Left lung (tissue), 10 donors: ENCODE data around the gene MED9. TPM values are rescaled to one million over a fixed set of nuclear protein-coding genes. Genes with fewer than 3 reads are reported as not detected.

Source experiments
- ATAC-seq: fragments of 200-7000 bp; cut with Tn5 transposase; one replicate; pipeline ENCODE4 v1.9.1; 2020; ENCODE audit warnings: moderate library complexity
- DNase-seq, 4 donors: peaks; one replicate each; pipeline ENCODE4 v3.0.0-alpha.2; 2013 to 2020
- H3K27ac ChIP-seq, 2 donors: fragments of 200-600 bp; sonication (generic) in 1 of 2; one replicate each; pipeline versions ENCODE4 v1.5.0 to v1.8.0; 2020 to 2021
- H3K27me3 ChIP-seq, 2 donors: fragments of 200-600 bp; sonication (generic) in 1 of 2; one replicate each; pipeline versions ENCODE4 v1.5.0 to v1.8.0; 2020 to 2021
- H3K36me3 ChIP-seq, 2 donors: fragments of 200-600 bp; sonication (generic) in 1 of 2; one replicate each; pipeline versions ENCODE4 v1.5.0 to v1.8.0; 2020 to 2021
- H3K4me1 ChIP-seq, 2 donors: fragments of 200-600 bp; one replicate each; pipeline ENCODE4 v1.8.0; 2021
- H3K4me3 ChIP-seq, 2 donors: fragments of 200-600 bp; sonication (generic) in 1 of 2; one replicate each; pipeline versions ENCODE4 v1.5.0 to v1.8.0; 2020 to 2021; ENCODE audit warnings: mild to moderate bottlenecking in 1 of 2
- H3K9me3 ChIP-seq, 2 donors: fragments of 200-600 bp; sonication (generic) in 1 of 2; one replicate each; pipeline versions ENCODE4 v1.5.0 to v1.8.0; 2020 to 2021
- CTCF ChIP-seq, 2 donors: fragments of 200-600 bp; sonication (generic) in 1 of 2; IDR thresholded peaks; one replicate each; pipeline versions ENCODE4 v1.5.0 to v1.8.0; 2021; ENCODE audit warnings: antibody characterized with exemption in 2 of 2
- intact Hi-C, 2 donors: fragments of 100-400 bp; cut with DNase I; formaldehyde crosslinking; loops; one replicate each; pipeline versions ENCODE4 v1.11.2 to v1.14.2; 2022
- polyA plus RNA-seq, 6 donors: library from polyadenylated mRNA; unstranded; fragments of 120-200 nt; gene quantifications; one replicate each; pipeline ENCODE4 v1.2.1, GENCODE V29; 2013; ENCODE audit not compliant: insufficient read length in 6 of 6
- total RNA-seq, 2 donors: library from RNA; stranded (reverse); fragmentation: NEBNext Ultra II Directional; extraction: Animal tissue kit (Norgen Biotek cat#: 25700); gene quantifications; one replicate each; pipeline ENCODE4 v1.2.1, GENCODE V29; 2021
- donor health status: DM: no; HTN: yes; CAD: no.
- donor health status: DM: no; HTN: no; CAD: no.

The MED9 gene
- total and polyA plus RNA-seq, 8 donors, result 11.5 to 17.1 (median 16.2) TPM

- peak in 1 of 4 donors; percentile 58 for DNase-seq
- no peaks in the 10 kb centered on the region for H3K4me1 ChIP-seq
- no peaks in the 10 kb centered on the region for H3K27me3 ChIP-seq
- intact Hi-C loops, result loop anchor here in 1 of 2 donors (10.0 kb wide), 1 partner anchor 76 kb away; no protein-coding TSS in a partner anchor
- no peak for TF ChIP-seq CTCF (IDR thresholded peaks at IDR 0.05)
- no peak overlapping the region for H3K4me3 ChIP-seq
- H3K36me3 ChIP-seq, result no peaks in the 10 kb centered on the region
- no peak overlapping the region for H3K27ac ChIP-seq
- no peak for ATAC-seq
- no peaks in the 10 kb centered on the region for H3K9me3 ChIP-seq
Measured at GRCh38 chr17:17508646-17509591, 32.1 kb downstream of the MED9 start.

DNA sequence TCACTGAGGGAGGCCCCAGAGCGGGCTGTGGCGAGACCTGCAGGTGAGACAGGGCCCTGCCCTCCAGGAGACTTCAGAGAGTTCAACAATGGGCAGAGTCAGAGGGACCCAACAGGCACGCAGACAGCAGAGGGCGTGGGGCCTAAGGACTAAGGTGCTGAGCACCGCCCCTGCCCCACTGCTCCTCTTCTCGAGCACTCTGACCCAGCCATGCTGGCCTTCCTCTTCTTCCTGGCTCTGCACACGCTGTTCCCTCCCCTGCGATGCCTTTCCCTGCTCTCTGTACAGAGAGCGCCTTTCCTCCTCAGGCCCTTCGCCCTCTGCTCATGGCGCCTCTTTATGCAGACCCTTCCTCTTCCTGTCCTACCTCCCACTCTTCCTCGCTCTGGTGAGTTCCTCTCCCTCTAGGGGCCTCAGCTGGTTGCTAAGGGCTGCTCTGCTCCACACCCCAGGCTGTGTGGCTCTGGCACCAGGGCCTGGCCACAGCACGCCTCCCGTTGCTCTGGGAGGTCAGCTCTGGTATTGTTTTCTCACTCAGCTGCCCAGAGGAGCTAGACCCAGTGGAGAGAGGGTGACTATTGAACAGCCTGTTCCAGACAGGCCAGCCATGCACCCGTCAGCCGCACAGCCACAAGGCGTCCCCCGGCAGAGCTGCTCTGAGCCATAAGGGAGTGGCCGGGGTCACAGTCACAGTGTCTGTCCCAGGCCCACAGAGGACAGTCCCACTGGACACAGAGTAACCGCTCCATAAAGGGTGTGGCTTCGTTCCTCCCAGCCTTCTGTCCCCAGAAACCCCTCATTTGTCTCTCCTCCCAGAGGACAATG lies 33.0 kb downstream of the MED9 start:
- no peak overlapping the region for H3K27ac ChIP-seq

GRCh38 chr17:17510456-17511292 lies 33.9 kb downstream of the MED9 start:
- no peaks in the 10 kb centered on the region for H3K4me1 ChIP-seq
- TF ChIP-seq CTCF (IDR thresholded peaks at IDR 0.05), result no peak
- no peak overlapping the region for H3K27ac ChIP-seq
- H3K27me3 ChIP-seq, result no peaks in the 10 kb centered on the region
- DNase-seq, result peak in 1 of 4 donors; percentile 55
- no peak for ATAC-seq
- intact Hi-C loops, result no loop called here
- H3K4me3 ChIP-seq, result no peak overlapping the region
- no peaks in the 10 kb centered on the region for H3K9me3 ChIP-seq
- no peaks in the 10 kb centered on the region for H3K36me3 ChIP-seq

More for the DNA sequence above, 33.0 kb downstream of the MED9 start:
- no peak for ATAC-seq
- intact Hi-C loops, result loop anchor here in 1 of 2 donors (10.0 kb wide), 1 partner anchor 75 kb away; no protein-coding TSS in a partner anchor
- H3K27me3 ChIP-seq, result no peaks in the 10 kb centered on the region
- H3K4me3 ChIP-seq, result no peak overlapping the region
- peak in 1 of 4 donors; percentile 43 for DNase-seq
- H3K36me3 ChIP-seq, result no peaks in the 10 kb centered on the region
- no peak for TF ChIP-seq CTCF (IDR thresholded peaks at IDR 0.05)
- no peaks in the 10 kb centered on the region for H3K4me1 ChIP-seq
- H3K9me3 ChIP-seq, result no peaks in the 10 kb centered on the region

- no peaks in the 10 kb centered on the region for H3K4me1 ChIP-seq
- ATAC-seq (no peak), DNase-seq (peak in 1 of 4 donors; percentile 59)
- no peak for TF ChIP-seq CTCF (IDR thresholded peaks at IDR 0.05)
- H3K9me3 ChIP-seq, result no peaks in the 10 kb centered on the region
- H3K4me3 ChIP-seq, result no peak overlapping the region
- no peaks in the 10 kb centered on the region for H3K36me3 ChIP-seq
- intact Hi-C loops, result no loop called here
- no peaks in the 10 kb centered on the region for H3K27me3 ChIP-seq
- H3K27ac ChIP-seq, result no peak overlapping the region
Measured at GRCh38 chr17:17511293-17511741, 34.5 kb downstream of the MED9 start.
